ENCODE data around the gene NDST3. TPM values are rescaled to one million over a fixed set of nuclear protein-coding genes. Genes with fewer than 3 reads are reported as not detected.
A peak's percentile ranks its signal among the peaks of the same experiment; 100 is the strongest.

NDST3 gene
- total and polyA plus RNA-seq, 2 of the 13 experiments (the other 11 are each of a cell fraction or from before 2014, with no cell fraction given) = not detected

GRCh38 chr4:118278473-118279274 lies 244.4 kb downstream of the NDST3 start (continued):
- TF ChIP-seq ZNF281 (CRISPR knock-in tag; IDR thresholded peaks at IDR 0.05; ENCODE audit: borderline replicate concordance) (peak; percentile 86), SOX13 (IDR thresholded peaks at IDR 0.05) (no peak; the same call in 1 of the 2 replicates), SOX13 (CRISPR knock-in tag; conservative IDR thresholded peaks at IDR 0.05 in 1 of 2, IDR thresholded peaks at IDR 0.05 in 1 of 2) (peak; percentile 50 to 57; a peak in 1 of 4 replicates), ZNF441 (CRISPR knock-in tag; IDR thresholded peaks at IDR 0.05; ENCODE audit: borderline replicate concordance) (peak; percentile 93), NR3C1 (CRISPR knock-in tag; IDR thresholded peaks at IDR 0.05) (no peak), ATF1 (CRISPR knock-in tag; IDR thresholded peaks at IDR 0.05) (peak; percentile 80), CSRNP2 (CRISPR knock-in tag; conservative IDR thresholded peaks at IDR 0.05; ENCODE audit: low read depth) (peak; percentile 76; the same call in 1 of the 2 replicates), ZNF121 (CRISPR knock-in tag; IDR thresholded peaks at IDR 0.05) (no peak), ZNF777 (CRISPR knock-in tag; IDR thresholded peaks at IDR 0.05) (no peak), ZNF776 (CRISPR knock-in tag; IDR thresholded peaks at IDR 0.05) (0 out of 2 replicates have a peak, but pooled peaks have one; percentile 54), ZNF30 (CRISPR knock-in tag; IDR thresholded peaks at IDR 0.05) (no peak), SRSF4 (IDR thresholded peaks at IDR 0.05; ENCODE audit: low read depth, low read length, poor library complexity, severe bottlenecking) (no peak)
- TF ChIP-seq, protein P1, sequence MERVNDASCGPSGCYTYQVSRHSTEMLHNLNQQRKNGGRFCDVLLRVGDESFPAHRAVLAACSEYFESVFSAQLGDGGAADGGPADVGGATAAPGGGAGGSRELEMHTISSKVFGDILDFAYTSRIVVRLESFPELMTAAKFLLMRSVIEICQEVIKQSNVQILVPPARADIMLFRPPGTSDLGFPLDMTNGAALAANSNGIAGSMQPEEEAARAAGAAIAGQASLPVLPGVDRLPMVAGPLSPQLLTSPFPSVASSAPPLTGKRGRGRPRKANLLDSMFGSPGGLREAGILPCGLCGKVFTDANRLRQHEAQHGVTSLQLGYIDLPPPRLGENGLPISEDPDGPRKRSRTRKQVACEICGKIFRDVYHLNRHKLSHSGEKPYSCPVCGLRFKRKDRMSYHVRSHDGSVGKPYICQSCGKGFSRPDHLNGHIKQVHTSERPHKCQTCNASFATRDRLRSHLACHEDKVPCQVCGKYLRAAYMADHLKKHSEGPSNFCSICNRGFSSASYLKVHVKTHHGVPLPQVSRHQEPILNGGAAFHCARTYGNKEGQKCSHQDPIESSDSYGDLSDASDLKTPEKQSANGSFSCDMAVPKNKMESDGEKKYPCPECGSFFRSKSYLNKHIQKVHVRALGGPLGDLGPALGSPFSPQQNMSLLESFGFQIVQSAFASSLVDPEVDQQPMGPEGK (CRISPR knock-in tag; IDR thresholded peaks at IDR 0.05) = peak; percentile 79
- TF ChIP-seq, protein P2, sequence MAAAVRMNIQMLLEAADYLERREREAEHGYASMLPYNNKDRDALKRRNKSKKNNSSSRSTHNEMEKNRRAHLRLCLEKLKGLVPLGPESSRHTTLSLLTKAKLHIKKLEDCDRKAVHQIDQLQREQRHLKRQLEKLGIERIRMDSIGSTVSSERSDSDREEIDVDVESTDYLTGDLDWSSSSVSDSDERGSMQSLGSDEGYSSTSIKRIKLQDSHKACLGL (CRISPR knock-in tag; IDR thresholded peaks at IDR 0.05) = peak; percentile 86
- TF ChIP-seq, protein P3, sequence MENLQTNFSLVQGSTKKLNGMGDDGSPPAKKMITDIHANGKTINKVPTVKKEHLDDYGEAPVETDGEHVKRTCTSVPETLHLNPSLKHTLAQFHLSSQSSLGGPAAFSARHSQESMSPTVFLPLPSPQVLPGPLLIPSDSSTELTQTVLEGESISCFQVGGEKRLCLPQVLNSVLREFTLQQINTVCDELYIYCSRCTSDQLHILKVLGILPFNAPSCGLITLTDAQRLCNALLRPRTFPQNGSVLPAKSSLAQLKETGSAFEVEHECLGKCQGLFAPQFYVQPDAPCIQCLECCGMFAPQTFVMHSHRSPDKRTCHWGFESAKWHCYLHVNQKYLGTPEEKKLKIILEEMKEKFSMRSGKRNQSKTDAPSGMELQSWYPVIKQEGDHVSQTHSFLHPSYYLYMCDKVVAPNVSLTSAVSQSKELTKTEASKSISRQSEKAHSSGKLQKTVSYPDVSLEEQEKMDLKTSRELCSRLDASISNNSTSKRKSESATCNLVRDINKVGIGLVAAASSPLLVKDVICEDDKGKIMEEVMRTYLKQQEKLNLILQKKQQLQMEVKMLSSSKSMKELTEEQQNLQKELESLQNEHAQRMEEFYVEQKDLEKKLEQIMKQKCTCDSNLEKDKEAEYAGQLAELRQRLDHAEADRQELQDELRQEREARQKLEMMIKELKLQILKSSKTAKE (CRISPR knock-in tag; IDR thresholded peaks at IDR 0.05; ENCODE audit: borderline replicate concordance) = no peak
